GM21367 (cell line): ENCODE measurements around the gene VWA8.
"Not testable (repeated sequence)": the region's sequence is repeated elsewhere in the genome, so short reads cannot be mapped to it uniquely, and the experiment has no call there.

Experiments
- ATAC-seq: cut with Tn5 transposase; IDR thresholded peaks from one replicate; pipeline ENCODE4 v1.9.1; 2021; ENCODE audit not compliant: unreplicated experiment

Gene VWA8

GRCh38 chr13:41928323-41928722 lies 32.6 kb downstream of the VWA8 start:
- no peak for ATAC-seq

DNA sequence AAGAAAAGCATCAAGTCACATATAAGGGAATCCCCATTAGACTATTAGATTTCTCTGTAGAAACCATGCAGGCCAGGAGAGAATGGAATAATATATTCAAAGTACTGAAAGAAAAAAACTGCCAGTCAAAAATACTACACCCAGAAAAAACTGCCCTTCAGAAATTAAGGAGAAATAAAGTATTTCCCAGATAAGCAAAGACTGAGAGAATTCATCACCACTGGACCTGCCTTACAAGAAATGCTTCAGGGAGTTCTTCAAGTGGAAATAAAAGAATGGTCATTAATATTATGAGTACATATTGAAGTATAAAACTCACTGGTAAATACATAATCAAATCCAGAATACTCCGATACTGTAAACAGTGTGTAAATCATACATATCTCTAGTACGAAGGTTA lies 35.9 kb downstream of the VWA8 start:
- ATAC-seq: no peak

- ATAC-seq: not testable (repeated sequence)
Measured at GRCh38 chr13:41922894-41923293, 38.0 kb downstream of the VWA8 start.

GRCh38 chr13:41919741-41920487 lies 41.0 kb downstream of the VWA8 start:
- no peak for ATAC-seq

DNA sequence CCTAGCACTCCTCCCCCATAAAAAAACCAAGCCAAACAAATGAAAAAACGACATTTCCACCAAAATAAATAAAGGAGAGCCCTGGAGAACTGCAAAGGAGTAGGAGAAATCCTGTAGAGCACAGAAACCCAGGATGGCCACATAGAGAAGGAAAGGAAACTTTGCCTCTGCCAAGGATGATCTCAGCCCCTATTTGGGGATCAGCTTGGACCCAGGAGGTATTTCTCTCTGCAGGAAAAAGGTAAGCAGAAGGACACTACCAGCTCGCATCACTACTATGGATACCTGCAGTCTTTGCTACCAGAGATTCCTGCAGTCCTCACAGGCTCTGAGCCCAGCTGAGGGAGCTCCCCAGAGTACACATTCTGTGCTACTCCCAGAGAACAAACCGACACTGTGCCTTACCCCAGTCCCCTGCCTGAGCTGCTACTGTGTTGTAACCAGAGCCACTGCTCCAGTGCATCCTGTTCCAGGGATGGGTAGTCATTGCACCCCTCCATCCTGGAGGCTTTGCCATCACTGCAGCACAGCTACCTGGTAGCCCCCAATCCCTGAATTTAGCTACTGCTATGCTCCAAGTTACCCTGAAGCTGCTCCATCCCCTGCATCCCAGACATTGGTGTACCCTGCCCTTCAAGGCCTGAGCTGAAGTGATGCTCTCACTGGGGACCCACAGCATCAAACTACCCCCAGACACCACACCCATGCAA lies 41.7 kb downstream of the VWA8 start:
- ATAC-seq: no peak

DNA sequence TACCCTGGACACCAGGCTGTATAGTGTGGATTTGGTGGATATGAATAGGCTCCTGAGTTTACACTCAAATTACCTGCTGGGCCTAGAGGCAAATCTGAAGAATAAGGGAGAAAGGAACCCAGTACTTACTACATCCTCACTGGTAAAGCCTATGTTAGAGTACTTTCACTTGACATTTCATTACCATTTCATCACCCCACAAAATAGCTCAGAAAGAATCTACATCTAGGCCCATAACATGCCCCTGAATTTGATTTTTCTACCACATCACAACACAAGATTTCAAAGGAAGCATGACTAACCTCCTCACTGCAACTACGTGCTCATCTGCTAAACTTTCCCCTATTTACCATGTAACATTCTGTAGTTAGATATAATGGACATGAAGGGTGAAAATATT lies 43.3 kb downstream of the VWA8 start:
- ATAC-seq: no peak

- peak; percentile 82 for ATAC-seq
Measured at GRCh38 chr13:41916173-41916954, 44.5 kb downstream of the VWA8 start.

DNA sequence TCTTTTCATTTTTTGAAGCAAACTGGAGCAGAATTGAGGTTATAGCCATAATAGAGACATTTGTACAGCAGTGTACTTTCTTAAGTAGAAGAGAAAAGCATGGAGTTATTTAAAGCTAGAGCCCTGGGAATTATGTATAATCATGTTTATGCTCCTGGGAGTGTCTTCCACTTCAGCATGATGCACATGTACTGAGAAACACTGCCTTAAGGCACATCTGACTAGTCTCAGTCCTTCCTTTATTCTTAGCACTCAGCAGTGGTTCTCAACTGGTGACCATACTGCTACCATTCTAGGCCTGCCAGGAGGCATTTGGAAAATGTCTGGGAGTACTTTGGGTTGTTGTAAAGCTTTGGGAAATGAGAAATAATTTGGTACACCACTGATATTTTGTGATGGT lies 45.8 kb downstream of the VWA8 start:
- ATAC-seq: no peak

- no peak for ATAC-seq
Measured at GRCh38 chr13:41914552-41914951, 46.4 kb downstream of the VWA8 start.

DNA sequence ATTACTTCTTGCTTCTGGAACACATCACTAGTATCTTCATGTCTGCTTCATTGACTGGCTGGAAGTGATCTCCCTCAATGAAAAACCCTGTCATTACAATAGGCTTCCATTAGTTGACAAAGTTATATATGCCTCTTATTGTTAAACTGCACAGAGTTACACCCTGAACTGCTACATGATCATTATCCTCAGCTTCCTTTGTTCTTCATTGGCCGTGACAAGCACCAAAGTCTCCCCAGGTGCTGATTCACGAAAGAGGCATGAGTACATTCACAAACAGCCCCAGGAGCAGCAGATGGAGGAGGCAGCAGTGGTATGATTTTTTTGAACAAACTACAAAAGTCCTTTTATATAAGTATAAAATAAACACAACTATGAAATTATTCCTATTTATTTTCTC lies 51.4 kb downstream of the VWA8 start:
- no peak for ATAC-seq

GRCh38 chr13:41905600-41906254 lies 55.2 kb downstream of the VWA8 start:
- peak; percentile 87 for ATAC-seq

DNA sequence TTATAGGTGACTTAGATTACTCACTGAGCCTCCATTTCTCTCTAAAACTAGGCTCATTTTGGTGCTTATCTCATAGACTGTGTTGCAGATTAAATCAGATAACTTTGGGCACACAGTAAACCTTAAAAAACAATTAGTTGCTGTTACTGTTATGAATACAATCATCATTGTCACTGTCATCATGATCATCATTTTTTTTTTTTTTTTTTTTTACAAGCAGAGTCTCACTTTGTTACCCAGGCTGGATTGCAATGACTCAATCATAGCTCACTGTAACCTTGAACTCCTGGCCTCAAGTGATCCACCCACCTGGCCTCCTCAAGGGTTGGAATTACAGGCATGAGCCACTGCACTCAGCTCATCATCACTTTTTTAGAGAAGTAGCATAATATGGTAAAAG lies 60.0 kb downstream of the VWA8 start:
- no peak for ATAC-seq

- not testable (repeated sequence) for ATAC-seq
Measured at GRCh38 chr13:41898411-41898810, 62.5 kb downstream of the VWA8 start.

DNA sequence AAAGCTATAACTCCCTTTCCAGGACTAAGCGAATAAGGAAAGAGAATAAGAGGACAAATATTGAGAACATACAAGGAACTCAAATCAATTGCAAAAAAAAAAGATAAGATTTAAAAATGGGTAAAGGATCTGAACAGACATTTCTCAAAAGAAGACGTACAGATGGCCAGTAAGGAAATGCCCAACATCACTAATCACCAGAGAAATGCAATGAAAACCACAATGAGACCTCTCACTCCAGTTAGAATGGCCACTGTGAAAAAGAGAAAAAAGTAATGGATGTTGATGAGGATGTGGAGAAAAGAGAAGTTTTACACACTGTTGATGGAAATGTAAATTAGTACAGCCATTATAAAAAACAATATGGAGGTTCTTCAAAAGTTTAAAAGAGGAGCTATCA lies 63.8 kb downstream of the VWA8 start:
- ATAC-seq: no peak

- ATAC-seq: no peak
Measured at GRCh38 chr13:41895478-41895877, 65.4 kb downstream of the VWA8 start.

GRCh38 chr13:41891119-41891518 lies 69.8 kb downstream of the VWA8 start:
- no peak for ATAC-seq

DNA sequence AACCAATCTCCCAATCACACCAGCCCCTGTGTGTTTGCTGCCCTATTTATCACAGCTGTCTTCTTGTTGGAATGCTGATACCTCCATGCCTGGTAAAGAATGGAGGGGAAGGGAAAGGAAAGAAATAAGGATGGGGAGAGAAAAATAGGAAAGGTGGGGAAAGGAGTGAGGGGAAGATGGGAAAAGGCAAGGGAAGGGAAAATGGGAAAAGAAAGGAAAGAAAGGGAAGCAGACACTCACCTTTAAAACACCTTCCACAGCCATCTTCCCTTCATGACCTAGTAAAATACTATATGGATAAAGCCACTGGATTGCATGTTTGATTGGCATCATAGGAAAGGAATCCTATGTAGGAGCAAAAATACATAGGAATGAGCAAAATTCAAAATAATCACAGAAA lies 77.8 kb downstream of the VWA8 start:
- no peak for ATAC-seq

GRCh38 chr13:41881890-41882289 lies 79.0 kb downstream of the VWA8 start:
- not testable (repeated sequence) for ATAC-seq

- no peak for ATAC-seq
Measured at GRCh38 chr13:41880966-41881365, 79.9 kb downstream of the VWA8 start.

- no peak for ATAC-seq
Measured at GRCh38 chr13:41864658-41865057, 96.3 kb downstream of the VWA8 start.

DNA sequence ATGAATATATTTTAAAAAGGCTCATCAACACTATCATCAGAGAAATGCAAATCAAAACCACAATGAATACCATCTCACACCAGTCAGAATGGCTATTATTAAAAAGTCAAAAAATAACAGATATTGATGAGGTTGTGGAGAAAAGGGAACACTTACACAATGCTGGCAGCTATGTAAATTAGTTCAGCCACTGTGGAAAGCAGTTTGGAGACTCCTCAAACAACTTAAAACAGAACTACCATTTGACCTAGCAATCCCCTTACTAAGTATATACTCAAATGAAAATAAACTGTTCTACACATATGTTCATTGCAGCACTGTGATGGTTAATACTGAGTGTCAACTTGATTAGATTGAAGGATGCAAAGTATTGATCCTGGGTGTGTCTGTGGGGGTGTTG lies 98.2 kb downstream of the VWA8 start:
- ATAC-seq: not testable (repeated sequence)
